T-helper 17 cell (primary cell): Measurements from ENCODE around the gene RBM27. TPM values are rescaled to one million over a fixed set of nuclear protein-coding genes. Genes with fewer than 3 reads are reported as not detected.

Experiments
- ATAC-seq: fragments of 150-1000 bp; cut with Tn5 transposase; 2 replicates; pipeline ENCODE4 v1.10.0; 2021; ENCODE audit warnings: mild to moderate bottlenecking, moderate library complexity
- DNase-seq, 3 donors: peaks; one replicate each; pipeline versions ENCODE4 v3.0.0 to v3.0.0-alpha.2; 2020 to 2021
- H3K9me3 ChIP-seq: one replicate; pipeline ENCODE4 v1.7.0; 2013; ENCODE audit warnings: low read length, mild to moderate bottlenecking; ENCODE audit not compliant: control insufficient read depth, poor library complexity, severe bottlenecking
- H3K27ac Mint-ChIP-seq: one replicate; pipeline ENCODE4 v1.8.0; 2022; ENCODE audit warnings: mild to moderate bottlenecking, moderate library complexity, mixed read lengths
- H3K27me3 Mint-ChIP-seq: one replicate; pipeline ENCODE4 v1.8.0; 2022; ENCODE audit warnings: mixed read lengths
- H3K36me3 Mint-ChIP-seq: one replicate; pipeline ENCODE4 v1.8.0; 2022; ENCODE audit warnings: low read depth, mixed read lengths
- H3K4me1 Mint-ChIP-seq: one replicate; pipeline ENCODE4 v1.8.0; 2022; ENCODE audit warnings: mild to moderate bottlenecking, mixed read lengths
- H3K4me3 Mint-ChIP-seq: one replicate; pipeline ENCODE4 v1.8.0; 2022; ENCODE audit warnings: mild to moderate bottlenecking, moderate library complexity, mixed read lengths
- total RNA-seq, 4 donors: library from RNA in 2 of 4; stranded (reverse) in 2 of 4; gene quantifications; one replicate each; pipeline ENCODE4 v1.2.3 and lab custom pipeline; 2022 to 2026

The RBM27 gene
- total RNA-seq, 2 donors from 2014 or later: 21.6 to 25.9 TPM

- peaks cover 22% of the 10 kb centered on the region for H3K4me1 Mint-ChIP-seq
- ATAC-seq: no peak
- peaks cover 11% of the 10 kb centered on the region for H3K36me3 Mint-ChIP-seq
- H3K27me3 Mint-ChIP-seq: no peaks in the 10 kb centered on the region
- H3K9me3 ChIP-seq: no peaks in the 10 kb centered on the region
- H3K27ac Mint-ChIP-seq: no peak overlapping the region
- no peak overlapping the region for H3K4me3 Mint-ChIP-seq
- no peak for DNase-seq
Measured at GRCh38 chr5:146249801-146250200, 46.4 kb downstream of the RBM27 start.

Other genes with a start within 250 kb of the RBM27 start
- under 1 TPM in 1 of 2 donors, not detected in 1; 0.94 TPM for gene PLAC8L1, start 98.0 kb upstream of the RBM27 start, total RNA-seq
- gene LARS1, start 21.0 kb upstream of the RBM27 start, total RNA-seq: 10 to 100 TPM; 59.3 to 71.0 TPM
- not detected for gene POU4F3, start 135.2 kb downstream of the RBM27 start, total RNA-seq
- 10 to 100 TPM; 84.6 to 98.1 TPM for gene TCERG1, start 243.7 kb downstream of the RBM27 start, total RNA-seq